ENCODE measurements around the gene COMMD8.

The COMMD8 gene

GRCh38 chr4:47471591-47471990 lies 8.1 kb upstream of the COMMD8 start:
- no peak for DNase-seq (ENCODE audit: low read depth)

GRCh38 chr4:47471064-47471463 lies 7.6 kb upstream of the COMMD8 start:
- no peak for DNase-seq (ENCODE audit: low read depth)

- no peak for DNase-seq (ENCODE audit: low read depth)
Observed at GRCh38 chr4:47469951-47470350, 6.4 kb upstream of the COMMD8 start.

DNA sequence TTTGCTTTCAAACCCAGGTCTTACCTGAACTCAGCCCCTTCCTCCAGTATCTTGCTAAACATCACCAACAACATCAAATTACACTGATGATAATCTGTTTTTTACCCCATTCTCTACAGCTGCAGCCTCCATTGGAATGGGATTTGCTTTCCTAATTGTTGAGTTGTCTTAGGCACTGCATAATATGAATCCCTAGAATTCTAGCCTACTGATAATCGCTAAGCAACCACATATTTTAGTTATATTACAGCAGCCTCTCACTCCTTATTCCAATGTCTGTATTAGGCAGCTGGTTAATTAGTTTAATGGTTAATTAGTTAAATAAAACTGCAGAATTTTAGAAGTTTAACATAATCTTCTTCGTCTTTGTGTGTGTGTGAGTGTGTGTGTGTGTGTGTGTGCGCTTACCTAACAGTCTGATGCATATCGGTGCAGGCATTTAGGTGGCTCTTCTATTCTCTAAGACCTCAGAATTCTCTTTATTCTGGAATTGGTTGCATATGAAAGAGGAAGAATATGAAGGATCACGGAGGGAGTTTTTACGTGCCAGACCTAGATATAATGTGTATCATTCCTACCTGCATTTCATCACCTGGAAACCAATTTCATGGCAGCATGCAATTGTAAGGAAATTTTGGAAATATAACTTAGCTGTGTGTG lies 5.3 kb upstream of the COMMD8 start:
- no peak for DNase-seq (ENCODE audit: low read depth)

DNA sequence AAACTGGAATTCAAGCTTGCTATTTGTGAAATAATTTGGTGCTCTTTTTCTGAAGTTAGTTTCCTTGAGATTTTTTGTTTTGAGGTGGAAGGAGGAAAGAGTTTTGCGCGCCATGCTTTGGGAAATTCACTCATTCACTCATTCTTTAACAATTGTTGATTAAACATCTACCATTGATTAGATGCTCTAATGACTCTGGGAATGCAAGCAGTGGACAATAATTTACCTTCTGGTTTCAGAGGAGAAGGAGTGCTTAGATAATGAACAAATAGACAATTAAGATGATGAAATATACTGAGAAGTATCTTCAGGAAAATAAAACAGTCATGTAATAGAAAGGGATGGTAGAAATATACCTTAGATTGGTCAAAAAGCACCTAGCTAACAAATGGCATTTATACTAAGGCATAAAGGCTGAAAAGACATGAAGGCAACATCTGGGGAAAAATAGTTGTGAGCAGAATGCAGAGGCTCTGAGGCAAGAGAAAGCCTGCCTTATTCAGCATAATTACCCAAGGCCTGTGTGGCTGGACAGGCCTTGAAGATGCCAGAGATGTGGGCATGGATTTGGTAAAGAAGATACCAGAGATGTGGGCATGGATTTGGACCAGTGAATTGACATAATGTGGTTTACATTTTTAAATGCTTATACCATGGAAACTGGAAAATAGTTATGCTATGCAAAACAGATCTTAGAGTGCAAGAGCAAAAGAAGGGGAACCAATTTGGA lies 2.7 kb upstream of the COMMD8 start:
- DNase-seq (ENCODE audit: low read depth): no peak

DNA sequence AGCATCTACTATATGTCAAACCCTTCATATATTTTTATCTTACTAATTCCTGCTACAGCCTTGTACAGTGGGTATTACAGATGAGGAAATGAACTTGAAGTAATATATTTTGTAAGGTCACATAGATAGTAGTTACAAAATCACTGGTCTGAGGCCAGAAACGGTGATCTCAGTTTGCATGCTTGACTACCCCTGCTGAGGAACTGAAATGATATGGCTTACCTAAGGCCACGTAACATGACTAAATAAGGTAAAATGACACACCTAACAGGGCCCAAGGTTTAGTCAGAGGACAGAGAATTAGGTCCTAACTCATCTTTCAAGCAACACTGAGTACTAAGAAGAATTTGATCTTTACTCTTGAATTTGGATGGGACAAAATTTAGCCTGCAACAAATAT lies 1.5 kb upstream of the COMMD8 start:
- DNase-seq (ENCODE audit: low read depth): no peak

GRCh38 chr4:47462799-47463234 lies 685 bp downstream of the COMMD8 start:
- DNase-seq (ENCODE audit: low read depth): no peak

DNA sequence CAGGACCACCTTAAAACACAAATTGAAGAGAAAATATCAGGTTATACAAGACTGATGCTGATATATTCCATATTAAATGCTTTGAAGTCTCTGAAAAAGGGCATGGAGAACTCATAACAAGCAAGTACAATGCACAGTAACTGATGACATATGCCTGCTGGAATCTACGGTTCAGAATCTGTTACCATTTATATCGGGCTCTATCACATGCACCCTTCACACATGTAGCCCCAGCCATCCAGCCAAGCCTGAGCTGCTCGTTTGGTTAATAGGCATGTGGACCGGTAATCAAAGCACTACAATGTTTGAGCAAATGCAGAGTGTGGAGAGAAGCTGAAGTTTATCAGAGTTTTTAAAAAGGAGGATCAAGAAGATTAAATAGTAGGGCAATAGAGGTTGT lies 11.8 kb downstream of the COMMD8 start:
- DNase-seq (ENCODE audit: low read depth): no peak

- no peak for DNase-seq (ENCODE audit: low read depth)
Observed at GRCh38 chr4:47444031-47444430, 19.5 kb downstream of the COMMD8 start.

GRCh38 chr4:47442980-47443379 lies 20.5 kb downstream of the COMMD8 start:
- no peak for DNase-seq (ENCODE audit: low read depth)

GRCh38 chr4:47434931-47435330 lies 28.6 kb downstream of the COMMD8 start:
- DNase-seq (ENCODE audit: low read depth): no peak

DNA sequence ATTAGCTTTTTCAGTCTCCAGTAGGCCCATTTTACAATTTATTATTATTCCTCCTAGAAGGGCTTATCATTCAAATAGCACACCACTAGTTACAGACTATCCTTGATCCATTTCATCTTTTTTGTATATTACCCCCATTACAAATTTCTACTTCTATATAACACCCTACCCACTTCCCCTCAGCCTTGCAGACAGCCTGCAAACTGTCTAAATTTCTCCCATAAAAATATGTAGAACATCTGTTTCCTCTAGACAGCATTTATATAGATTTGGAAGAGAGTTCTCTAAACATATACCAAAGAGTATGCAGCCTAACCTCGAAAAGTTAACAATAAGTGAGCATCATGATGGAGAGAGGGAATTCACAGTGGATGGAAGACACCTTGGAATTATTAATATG lies 30.8 kb downstream of the COMMD8 start:
- no peak for DNase-seq (ENCODE audit: low read depth)

GRCh38 chr4:47427935-47428334 lies 35.6 kb downstream of the COMMD8 start:
- DNase-seq (ENCODE audit: low read depth): no peak

GRCh38 chr4:47425628-47426027 lies 37.9 kb downstream of the COMMD8 start:
- no peak for DNase-seq (ENCODE audit: low read depth)

GRCh38 chr4:47419296-47419695 lies 44.2 kb downstream of the COMMD8 start:
- no peak for DNase-seq (ENCODE audit: low read depth)

DNA sequence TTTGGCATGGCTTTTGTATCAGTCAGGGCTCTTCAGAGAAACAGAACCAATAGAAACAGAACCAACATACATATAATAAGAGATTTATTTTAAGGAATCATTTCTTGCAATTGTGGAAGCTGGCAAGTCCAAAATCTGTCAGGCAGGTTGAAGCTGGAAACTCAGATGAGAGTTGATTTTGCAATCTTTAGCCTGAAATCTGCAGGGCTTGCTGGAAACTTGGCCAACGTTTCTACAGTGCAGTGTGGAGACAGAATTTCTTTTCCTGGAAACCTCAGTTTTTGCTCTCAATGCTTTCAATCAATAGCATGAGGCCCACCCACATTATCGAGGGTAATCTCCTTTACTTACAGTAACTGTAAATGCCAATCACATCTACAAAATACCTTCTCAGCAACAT lies 45.4 kb downstream of the COMMD8 start:
- no peak for DNase-seq (ENCODE audit: low read depth)

- DNase-seq (ENCODE audit: low read depth): no peak
Observed at GRCh38 chr4:47415719-47416118, 47.8 kb downstream of the COMMD8 start.

- DNase-seq (ENCODE audit: low read depth): no peak
Observed at GRCh38 chr4:47413521-47413920, 50.0 kb downstream of the COMMD8 start.

GRCh38 chr4:47410271-47410670 lies 53.2 kb downstream of the COMMD8 start:
- DNase-seq (ENCODE audit: low read depth): no peak

DNA sequence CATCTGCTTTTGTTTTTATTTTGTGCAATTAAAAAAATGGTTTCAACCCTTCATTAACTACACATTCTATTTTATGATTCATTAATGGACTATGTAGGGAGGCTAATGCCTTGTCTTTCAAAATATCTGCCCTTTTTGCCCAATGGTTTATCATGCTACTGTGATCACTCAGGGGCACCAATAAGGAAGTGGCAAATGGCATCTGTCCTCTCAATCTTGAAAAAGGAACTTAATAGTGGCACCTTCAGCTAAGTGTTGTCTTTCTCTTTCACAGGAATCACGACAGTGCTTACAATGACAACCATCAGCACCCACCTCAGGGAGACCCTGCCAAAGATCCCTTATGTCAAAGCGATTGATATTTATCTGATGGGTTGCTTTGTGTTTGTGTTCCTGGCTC lies 57.1 kb downstream of the COMMD8 start:
- DNase-seq (ENCODE audit: low read depth): no peak
